GM15510 (cell line): ENCODE measurements around the gene MYOM1.

ENCODE experiments used
- POLR2A ChIP-seq: IDR thresholded peaks from 3 replicates; pipeline ENCODE4 v1.6.1; 2011; ENCODE audit warnings: borderline replicate concordance; ENCODE audit not compliant: insufficient read length; ENCODE audit errors: extremely low read depth

The MYOM1 gene

DNA sequence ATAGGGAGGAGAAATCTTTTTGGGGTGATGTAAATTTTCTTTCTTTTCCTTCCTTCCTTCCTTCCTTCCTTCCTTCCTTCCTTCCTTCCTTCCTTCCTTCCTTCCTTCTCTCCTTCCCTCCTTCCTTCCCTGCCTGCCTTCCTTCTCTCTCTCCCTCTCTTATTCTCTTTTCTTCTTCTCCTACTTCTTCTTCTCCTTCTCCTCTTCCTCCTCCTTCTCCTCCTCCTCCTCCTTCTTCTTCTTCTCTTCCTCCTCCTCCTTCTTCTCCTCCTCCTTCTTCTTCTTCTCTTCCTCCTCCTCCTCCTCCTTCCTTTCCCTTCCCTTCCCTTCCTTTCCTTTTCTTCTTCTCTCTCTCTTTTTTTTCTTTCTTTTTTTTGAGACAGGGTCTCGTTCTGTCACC lies 59.9 kb downstream of the MYOM1 start:
- no peak for TF ChIP-seq POLR2A

DNA sequence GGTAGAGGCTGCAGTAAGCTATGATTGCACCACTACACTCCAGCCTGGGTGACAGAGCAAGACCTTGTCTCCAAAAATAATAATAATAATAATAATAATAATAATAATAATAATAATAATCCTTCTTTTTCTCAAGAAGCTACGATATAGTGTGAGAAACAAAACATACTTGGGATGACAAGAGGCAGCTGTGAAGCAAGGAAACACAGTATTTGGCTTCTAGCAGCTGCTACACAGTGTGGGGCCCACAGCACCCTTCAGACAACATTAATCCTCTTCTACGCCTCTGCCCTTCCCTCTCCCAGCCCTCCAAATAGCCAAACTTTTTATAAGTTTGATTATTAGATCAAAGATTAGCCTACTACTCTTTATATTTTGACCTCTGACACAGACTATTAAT lies 62.2 kb downstream of the MYOM1 start:
- TF ChIP-seq POLR2A: no peak

DNA sequence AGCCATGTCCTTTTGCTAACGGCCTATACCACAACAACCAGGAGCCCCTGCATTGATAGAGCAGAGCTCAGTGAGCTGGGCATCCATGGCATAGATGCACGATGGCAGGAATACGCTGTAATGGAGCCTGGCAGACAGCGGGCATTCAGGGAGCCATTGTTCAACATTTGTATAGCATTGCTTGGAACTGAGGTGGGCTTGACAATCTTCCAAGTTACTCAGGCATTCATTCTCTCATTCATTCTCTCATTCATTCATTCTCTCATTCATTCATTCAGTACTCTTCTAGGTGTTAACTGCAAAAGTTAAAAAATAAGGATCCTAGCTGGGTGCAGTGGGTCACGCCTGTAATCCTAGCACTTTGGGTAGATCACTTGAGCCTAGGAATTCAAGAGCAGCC lies 62.7 kb downstream of the MYOM1 start:
- TF ChIP-seq POLR2A: no peak

DNA sequence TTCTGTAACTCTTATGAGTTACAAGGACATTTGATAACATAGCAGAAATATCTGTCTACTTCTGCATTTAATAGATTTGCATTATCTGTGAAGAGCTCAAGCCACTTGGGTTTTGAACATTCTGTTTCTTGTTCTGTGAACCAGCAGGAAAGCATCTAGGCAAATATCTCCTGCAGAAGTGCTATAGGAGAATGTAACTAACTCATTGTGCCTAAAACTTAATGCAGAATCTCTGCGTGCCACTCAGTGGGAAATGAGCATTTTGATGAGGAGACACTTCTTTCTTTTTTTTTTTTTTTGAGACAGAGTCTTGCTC lies 63.5 kb downstream of the MYOM1 start:
- no peak for TF ChIP-seq POLR2A

DNA sequence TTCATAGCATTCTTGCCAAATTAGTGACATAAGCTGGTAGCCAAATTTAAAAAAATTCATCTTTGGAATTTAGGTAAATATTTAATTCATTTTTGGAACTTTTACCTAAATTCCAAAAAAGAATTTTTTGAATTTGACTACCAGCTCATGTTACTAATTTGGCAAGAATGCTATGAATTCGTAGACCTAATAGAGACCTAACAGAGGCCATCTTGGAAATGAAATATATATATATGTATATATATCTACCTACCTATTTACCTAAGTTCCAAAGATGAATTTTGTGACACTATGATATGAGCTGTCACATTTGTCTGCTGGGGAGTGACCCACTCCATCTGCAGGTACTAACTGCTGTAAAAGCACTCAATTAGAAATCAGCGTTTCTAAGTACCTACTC lies 65.6 kb downstream of the MYOM1 start:
- TF ChIP-seq POLR2A: no peak

DNA sequence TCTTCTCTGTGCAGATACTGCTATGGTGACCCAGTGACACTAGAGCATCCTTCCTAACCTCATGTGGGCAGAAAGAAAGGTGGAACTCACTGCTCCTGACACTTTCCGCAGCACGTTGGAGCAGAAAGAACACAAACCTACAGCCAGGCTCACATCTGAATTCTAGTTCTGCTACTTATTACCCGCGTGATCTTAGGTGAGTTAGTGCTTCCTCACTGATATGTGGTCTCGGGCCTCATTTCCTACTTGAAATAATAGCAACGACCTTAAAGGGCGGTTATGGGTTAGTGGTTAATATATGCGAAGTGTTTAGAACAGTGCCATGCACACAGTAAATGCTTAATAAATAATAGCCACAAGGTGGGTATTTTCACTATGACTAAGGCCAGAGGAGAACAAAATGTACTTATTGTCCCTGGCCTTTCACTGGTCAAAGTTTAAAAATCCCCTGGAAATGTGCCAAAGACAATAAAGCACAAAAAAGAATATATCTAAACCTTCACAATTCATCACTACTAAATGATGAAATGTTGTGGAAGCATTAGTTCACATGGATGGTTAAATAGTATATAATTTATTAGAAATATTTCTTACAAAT lies 66.6 kb downstream of the MYOM1 start:
- no peak for TF ChIP-seq POLR2A

DNA sequence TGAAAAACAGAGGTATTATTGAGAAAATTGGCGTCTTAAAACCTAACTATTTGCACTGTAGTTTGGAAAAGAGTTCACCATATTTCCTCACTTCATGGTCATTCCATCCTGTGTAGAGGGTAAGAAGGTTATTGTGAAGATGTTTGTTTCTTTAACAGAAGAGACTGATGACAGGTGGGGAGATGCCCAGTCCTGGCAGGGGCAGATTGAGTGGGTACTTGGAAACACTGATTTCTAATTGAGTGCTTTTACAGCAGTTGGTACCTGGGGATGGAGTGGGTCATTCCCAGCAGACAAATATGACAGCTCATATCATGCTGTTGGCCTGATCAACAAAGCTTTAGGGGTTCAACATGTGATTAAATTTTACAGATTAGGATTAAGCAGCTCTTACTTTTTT lies 67.5 kb downstream of the MYOM1 start:
- TF ChIP-seq POLR2A: no peak

DNA sequence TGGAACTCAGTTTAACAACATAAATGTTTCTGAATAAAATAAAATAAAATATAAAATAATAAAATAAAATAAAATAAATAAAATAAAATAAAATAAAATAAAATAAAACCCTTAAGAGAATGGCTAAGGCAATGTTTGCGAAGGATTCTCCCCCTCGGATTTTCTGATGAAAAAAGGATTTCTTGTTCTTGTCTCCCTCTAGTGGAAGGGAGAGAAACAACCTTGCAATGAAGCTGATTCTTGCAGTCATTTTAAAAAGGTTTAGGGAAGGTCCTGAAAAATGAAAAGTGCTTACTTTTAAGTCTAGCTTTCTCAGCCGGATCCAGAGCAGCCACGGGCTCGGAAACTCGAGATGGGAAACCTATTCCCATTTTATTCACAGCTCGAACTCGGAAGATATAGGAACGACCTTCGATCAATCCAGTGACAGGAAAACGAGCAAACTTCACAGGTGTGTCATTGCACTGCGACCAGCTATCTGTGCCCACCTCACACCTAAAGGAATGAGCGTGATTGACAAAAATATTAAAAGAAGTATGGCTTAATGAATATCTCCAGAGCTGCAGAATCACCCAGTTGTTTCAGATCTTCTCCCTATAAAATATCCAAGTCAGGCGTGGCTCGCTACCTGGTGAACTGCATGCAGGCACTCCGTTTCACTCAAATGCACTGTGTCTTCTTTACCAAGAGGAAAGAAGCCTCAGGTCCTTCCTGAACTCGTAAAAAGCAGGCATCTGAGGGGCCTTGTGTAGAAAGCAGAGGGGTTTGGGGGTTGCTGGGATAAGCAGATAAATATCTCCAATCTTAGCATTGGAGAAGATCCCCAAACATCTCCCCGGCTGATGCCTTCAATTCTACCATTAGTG lies 68.1 kb downstream of the MYOM1 start:
- no peak for TF ChIP-seq POLR2A

DNA sequence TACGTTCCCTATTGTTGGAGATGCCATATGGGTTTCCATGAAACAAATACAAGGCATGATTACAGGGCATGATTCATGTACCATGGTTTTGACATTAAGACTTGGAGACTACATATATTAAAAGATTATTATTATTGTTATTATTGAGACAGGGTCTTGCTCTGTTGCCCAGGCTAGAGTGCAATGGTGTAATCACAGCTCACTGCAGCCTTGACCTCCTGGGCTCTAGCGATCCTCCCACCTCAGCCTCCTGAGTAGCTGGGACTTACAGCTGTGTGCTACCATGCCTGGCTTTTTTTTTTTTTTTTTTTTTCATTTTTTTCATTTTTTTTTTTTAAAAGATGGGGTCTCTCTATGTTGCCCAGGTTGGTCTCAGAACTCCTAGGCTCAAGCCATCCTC lies 69.1 kb downstream of the MYOM1 start:
- TF ChIP-seq POLR2A: no peak

DNA sequence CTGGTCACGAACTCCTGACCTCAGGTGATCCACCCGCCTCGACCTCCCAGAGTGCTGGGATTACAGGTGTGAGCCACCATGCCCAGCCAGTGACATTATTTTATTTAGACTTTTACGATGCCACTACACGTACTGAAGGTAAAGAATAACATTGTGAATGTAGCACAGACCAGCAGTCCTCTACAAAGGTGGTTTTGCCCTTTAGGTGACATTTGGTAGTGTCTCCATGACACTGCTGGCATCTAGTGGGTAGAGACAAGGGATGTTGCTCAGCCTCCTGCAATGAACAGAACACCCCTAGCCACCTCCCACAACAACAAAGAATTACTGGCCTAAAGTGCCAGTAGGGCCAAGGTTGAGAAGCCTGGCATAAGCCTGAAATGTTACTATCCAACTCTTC lies 69.5 kb downstream of the MYOM1 start:
- no peak for TF ChIP-seq POLR2A

DNA sequence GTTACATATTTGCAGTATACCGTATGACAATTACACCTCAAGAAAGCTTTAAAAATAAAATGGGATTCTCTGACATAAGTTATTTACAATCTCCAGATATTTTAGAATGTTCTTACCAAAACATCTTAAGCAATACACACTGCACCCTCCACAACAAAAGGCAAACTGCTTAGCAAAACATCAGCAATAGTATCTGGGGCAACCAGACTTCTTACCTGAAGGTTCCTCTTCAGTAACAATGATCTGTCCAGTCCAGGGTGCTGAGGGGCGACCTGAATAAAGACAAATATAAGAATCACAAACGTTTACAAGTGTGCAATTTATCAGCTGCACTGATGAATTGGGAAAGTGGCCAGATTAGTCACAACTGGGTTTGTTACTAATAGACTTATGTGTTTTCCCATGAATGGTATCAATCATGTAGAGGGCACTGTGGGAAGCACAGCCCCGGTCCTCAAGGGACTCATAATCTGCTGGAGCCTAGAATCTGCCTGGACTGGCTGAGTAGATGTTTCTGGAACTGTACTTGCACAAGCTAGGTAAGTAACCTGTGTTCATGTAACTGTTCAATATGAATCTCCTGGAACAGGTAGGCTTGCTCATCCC lies 70.7 kb downstream of the MYOM1 start:
- no peak for TF ChIP-seq POLR2A

DNA sequence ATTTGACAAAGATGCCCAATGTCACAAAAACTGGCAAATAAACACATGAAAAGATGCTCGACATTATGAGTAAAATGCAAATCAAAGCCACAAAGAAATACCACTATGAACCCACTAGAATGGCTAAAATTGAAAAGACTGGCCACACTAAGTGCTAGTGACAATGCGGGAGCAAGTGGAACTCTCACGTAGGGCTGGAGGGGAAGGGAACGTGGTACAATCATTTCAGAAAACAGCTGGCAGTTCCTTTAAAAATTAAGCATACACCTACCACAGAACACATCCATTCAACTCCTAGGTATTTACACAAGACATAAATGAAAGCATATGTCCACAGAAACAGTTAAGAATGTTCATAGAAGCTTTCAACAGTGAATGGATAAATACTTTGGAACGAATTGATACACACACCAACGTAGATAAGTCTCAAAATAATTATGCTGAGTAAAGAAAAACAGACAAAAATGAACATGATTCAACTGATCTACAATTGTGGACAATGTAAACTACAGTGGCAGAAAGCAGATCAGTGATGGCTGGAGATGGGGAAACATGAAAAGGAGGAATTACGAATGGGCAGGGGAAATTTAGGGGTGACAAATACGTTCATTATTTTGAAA lies 71.7 kb downstream of the MYOM1 start:
- no peak for TF ChIP-seq POLR2A

DNA sequence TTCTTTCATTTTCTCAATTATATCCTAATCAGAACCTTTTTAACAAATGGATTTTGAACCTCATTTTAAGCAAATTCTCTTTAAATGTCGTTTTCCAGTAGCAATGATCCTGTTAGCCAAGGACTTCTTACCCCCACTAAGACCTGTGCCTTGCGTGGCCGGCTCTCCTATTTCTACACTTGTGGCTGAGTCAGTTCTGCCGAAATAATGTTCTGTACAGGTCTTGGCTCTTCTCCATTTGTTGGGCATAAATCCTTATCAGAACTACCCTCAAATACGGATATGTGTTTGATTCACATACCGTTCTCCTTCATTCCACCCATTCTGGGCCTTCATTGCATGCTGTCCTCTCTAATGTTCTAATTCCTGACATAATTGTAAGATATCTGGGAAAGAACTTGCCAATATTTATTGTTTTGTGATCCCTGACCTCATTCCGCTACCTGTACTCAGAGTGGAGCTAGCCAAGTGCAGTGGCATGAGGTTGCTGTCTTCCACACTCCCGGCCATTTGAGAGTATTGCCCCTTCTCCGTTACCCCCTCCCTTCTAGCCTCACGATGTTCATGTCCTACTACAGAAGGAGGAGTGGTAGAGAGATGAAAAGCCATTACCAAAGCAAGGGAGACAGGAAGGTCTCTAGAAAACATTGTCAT lies 78.7 kb downstream of the MYOM1 start:
- no peak for TF ChIP-seq POLR2A

DNA sequence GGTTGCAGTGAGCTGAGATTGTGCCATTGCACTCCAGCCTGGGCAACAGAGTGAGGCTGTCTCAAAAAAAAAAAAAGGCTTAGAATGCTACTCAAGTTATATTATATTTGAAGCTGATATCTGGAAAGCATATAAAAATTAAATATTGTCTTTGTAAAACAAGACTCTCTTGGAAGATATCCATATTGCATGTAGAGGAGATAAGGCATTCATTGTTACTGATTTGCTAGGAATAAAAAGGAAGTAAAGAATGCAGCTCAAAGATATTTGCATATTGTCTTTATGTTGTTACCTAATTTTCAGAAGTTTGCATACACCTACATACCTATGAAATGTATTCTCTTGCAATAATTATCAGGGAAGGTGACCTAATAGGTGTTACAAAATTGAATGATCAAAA lies 79.4 kb downstream of the MYOM1 start:
- no peak for TF ChIP-seq POLR2A

DNA sequence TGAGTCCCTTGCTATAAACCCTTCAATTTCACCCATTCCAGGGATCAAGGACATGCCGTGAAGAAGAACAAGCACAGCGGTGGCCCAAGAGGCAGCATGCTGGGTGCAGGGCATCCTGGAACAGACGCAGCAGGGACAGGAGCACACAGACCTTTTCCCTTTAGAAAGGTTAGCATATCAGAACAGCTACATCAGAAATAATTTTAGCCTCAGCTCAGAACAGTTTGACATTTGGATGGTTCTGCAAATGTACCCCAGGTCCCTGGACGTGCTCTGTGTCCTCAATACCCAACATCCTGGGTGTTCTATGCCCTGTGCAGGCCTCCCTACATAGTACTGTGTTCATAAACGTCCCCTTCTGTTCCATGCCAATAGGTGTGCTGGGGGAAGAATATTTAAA lies 80.4 kb downstream of the MYOM1 start:
- no peak for TF ChIP-seq POLR2A

DNA sequence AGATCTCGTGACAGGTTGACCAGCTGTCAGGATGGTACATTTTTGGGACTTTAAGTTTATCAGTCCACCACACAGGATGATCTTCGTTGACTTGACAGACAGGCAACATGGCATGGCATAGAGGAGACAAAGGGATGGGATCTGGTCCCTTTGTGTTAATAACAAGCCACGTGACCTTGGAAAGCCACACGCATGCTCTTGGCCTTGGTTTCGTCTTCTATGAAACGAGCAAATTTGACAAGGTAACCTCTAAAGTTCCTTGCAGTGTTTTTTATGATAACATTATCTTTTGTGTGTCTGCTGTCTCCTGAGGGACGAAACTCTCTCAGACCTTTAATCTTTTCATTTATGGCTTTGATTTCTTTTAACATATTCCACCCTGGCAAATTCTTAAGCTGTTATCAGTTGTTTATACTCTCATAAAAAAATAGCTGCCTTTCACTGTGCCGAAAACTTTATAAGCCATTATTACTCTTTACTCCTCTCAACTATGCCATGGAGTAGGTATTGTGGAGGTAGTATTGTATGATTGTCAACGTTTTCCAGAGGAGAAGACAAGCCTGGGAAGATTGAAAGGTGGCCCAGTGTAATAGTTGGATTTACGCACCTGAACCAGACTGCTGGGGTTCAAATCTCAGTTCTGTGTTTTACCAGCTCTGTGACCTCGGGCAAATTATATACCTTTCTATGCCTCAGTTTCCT lies 81.3 kb downstream of the MYOM1 start:
- TF ChIP-seq POLR2A: no peak

DNA sequence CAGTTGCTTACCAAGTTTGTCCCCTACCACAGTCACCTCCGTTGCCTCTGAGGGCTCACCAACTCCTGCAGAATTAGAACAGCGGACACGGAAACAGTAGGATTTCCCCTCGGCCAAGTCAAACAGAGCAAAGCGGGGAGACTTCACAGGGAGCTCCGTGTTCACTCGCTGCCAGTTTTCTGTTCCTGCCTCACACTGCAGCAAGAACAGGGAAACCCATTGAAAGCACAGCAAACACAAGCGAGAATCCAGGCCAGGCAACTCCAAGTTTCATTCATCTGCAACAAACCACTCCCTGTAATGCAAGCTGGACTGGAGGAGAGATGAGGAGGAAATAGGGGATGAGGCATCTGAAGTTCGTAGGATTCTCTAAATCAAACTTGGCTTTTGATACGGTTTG lies 84.2 kb downstream of the MYOM1 start:
- TF ChIP-seq POLR2A: no peak
